Stimulated activated CD4-positive, alpha-beta T cell treated with anti-CD3 and anti-CD28 coated beads, Interleukin-1b, Interleukin-23, amount 100 ng/mL, for 4 hours (primary cell): ENCODE measurements around the gene FPR3.

ENCODE experiments used
- DNase-seq, 2 donors: peaks; one replicate each; pipeline ENCODE4 v3.0.0-alpha.2; 2020; ENCODE audit warnings: low read depth in 2 of 2

FPR3 gene

DNA sequence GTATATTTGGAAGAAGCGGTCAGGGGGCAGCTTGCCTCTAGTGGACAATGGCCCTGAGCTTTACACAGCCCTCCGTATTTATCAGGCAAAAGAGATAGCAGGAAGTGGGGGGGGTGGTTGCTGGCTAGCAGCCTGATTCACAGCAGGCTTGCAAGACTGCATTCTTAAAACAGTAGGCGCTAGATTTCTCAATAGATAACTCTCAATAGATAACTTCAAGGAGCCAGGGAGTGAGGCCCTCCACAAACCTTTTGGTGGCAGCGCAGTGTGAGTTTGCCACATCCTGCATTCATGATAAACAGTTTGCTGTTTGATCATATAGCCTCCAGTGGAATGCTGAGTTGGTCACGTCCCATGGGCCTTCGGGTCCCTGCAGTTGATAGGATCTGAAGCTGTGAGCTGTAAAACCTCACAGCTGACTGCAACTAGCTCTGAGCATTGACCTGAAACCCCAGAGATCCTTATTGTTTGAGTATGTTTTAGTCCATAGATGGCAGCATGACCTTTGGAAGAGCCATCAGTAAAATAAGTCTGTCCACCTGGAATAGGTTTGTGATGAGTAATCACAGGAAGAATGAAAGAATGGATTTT is 12.2 kb downstream of the FPR3 start:
- DNase-seq: no peak

- DNase-seq: no peak
These were observed 13.0 kb downstream of the FPR3 start for GRCh38 chr19:51807925-51808324.

DNA sequence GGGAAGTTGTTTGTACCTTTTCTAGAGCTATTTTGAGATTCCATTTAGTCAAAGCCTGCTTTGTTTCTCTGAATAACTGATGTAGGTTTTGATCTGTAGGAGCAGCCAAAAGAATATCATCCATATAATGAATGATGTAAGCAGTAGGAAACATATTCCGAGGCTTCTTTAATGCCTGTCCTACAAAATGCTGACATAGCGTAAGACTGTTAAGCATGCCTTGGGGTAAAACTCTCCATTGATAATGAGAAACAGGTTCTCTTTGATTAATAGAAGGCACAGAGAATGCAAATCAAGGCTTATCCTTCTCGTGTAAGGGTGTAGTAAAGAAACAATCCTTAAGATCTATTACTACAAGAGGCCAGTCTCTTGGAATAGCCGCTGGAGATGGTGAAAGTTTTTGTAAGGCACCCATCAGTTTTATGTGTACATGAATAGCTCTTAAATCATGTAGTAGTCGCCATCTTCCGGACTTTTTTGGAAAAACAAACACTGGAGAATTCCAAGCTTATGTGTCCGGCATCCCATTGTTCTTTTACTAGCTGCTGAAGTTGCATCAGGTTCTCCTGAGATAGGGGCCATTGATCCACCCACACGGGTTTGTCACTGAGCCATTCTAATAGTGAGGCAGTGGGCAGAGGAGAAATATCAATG is 13.5 kb downstream of the FPR3 start:
- no peak for DNase-seq

DNA sequence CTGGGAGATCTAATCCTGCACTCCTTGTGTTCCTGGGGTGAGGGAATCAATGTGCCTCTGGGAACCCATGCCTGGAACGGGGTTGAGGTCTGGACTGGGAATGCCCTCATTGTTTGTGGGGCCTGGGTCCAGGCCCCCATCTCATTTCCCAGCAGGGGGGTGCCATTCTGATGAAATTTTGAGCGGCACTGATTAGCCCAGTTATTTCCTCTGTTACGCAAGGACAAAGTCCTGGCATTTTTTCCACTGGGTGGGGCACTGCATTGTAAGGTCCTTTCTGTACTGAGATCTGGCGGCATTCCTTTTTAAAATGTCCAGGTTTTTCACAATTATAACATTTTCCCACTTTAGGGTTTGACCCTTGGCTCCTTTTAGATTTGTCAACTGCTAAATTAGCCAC is 14.8 kb downstream of the FPR3 start:
- DNase-seq: no peak

DNA sequence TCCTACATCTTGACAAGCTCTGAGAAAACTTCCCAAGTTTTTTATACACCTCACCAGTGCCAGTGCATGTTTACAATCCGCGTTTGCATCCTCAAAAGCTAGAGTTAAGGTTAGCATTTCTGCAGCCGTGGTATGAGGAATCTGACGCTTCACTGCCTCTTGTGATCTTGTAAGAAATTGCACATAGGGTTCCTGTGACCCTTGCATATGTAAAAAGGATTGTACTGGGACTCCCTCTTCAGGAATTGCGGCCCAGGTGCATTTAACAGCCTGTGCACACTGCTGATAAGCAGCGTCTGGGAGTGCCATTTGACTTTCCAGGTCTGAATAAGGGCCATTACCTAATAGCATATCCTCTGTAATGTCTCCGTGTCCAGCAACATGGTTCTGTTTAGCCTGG is 15.3 kb downstream of the FPR3 start:
- DNase-seq: no peak

DNA sequence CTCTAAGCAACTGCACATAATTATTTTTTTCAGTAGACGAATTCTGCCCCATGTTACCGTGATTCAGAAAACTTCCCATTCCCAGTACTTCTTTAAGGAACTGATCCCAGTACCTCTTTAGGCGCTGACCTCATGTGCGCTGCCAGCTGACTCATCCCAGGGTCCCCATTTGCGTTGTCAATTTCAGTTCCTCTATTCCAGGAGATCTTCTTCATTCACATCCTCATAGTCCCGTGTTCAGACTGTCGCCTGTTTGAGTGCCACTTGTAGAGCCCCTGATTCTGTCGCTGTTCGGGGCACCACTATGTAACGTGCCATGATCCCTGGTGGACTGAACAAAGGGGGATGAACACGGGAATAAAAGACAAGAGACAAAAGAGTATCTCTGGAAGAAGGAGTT is 16.4 kb downstream of the FPR3 start:
- no peak for DNase-seq

DNA sequence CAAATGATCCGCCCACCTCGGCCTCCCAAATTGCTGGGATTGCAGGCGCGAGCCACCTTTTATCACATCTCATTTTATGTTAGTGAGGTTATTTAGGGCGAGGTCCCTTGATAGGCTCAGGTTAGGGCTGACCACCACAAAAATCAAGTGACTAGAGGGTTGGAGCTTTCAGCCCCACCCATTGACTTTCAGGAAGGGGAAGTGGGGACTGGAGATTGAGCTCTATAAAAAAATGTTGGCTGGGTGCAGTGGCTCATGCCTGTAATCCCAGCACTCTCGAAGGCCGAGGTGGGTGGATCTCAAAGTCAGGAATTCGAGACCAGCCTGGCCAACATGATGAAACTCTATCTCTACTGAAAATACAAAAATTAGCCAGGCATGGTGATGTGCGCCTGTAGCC is 20.1 kb downstream of the FPR3 start:
- no peak for DNase-seq

DNA sequence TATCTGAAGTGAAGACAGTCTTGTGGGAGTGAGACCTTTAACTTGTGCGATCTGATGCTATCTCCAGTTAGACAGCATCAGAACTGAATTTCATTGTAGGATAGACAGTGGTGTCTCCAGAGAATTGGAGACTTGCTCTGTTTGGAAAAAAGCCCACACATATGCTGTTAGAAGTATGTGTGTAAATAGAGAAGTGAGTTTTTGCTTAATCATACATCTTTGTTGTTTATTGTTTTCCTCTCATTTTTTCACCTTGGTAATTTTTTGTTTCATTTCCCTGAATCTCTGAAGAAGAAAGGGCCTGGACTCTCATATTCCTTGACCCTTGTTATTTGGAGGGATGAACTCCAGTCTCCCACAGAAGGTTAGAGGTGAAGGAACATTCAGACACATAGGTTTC is 21.8 kb downstream of the FPR3 start:
- DNase-seq: no peak

DNA sequence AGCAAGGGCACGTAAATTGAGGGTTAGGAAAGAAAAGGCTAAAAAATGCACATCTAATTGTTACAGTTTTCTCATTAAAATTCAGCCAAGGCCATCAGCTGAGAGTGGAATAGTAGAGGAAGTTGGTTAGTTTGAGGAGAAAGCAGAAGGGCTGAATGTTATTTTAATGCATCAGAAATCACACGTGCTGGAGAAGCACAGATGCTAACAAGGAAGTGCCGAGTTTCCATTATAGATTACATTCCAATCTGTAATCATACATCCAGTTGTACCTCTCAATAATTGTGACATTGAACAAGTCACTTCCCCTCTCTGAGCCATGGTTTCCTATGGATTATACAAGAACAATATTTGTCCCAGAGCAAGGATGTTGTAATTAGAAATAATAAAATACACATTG is 25.1 kb downstream of the FPR3 start:
- no peak for DNase-seq

GRCh38 chr19:51820831-51821446 is 26.0 kb downstream of the FPR3 start:
- DNase-seq: no peak

DNA sequence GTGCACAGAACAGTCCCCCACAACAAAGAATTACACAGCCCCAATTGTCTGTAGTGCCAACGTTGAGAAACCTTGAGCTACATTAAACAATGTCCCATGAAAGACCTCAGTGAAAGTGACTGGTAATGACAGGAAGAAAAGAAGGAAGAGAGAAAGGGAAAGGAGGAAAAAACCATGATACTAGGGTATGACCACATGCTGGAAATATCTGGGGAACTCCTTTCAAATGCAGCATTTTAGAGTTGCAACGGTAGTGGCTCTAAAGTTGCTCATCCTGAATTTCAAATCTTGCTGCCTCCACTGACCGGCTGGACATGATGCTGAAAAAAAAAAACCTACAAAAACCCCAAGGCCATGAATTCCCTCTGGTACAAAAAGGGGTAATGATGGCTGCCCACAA is 26.5 kb downstream of the FPR3 start:
- no peak for DNase-seq

DNA sequence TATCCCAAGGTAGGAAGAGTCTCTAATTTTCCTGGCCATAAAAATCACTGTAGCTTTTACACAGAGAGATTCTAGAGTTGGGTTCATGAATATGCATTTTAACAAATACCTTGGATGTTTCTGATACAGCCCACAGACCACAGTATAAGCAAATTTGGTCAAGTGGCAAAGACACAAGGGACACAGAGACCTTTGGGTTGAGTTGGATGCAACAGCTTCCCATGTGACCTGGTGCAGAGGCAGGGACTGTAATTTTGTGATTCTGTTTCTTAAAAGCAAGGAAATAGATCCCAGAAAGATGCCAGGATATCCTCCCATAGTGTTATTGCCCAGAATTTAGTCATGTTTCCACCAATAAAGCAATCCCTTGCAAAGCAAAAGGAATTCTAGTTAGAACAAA is 27.0 kb downstream of the FPR3 start:
- DNase-seq: no peak

GRCh38 chr19:51822325-51822724 is 27.4 kb downstream of the FPR3 start:
- no peak for DNase-seq

DNA sequence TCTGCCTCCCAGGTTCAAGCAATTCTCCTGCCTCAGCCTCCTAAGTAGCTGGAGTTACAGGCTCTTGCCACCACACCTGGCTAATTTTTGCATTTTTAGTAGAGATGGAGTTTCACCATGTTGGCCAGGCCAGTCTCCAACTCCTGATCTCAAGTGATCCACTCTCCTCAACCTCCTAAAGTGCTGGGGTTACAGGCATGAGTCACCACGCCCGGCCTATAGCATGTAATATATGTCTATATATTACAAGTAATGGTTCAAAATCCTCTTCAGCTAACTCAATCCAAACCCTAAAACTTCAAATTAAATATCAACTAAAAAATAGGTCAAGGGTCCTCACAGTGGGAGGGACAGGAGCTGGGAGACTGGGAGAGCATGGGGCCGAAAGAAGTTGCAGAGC is 28.0 kb downstream of the FPR3 start:
- no peak for DNase-seq

- DNase-seq: no peak
These were observed 29.5 kb downstream of the FPR3 start for GRCh38 chr19:51824281-51825005.

- DNase-seq: no peak
These were observed 35.3 kb downstream of the FPR3 start for GRCh38 chr19:51830274-51830673.

GRCh38 chr19:51837145-51837544 is 42.2 kb downstream of the FPR3 start:
- DNase-seq: no peak

GRCh38 chr19:51861870-51862622 is 67.1 kb downstream of the FPR3 start:
- no peak for DNase-seq

- DNase-seq: no peak
These were observed 78.1 kb downstream of the FPR3 start for GRCh38 chr19:51873097-51873496.
